GM18519 (cell line): Measurements from ENCODE around the gene SLC9A8.

Experiments
- ATAC-seq: cut with Tn5 transposase; IDR thresholded peaks from one replicate; pipeline ENCODE4 v1.9.1; 2021; ENCODE audit warnings: mild to moderate bottlenecking, moderate library complexity; ENCODE audit not compliant: unreplicated experiment, low FRiP score

Gene SLC9A8

DNA sequence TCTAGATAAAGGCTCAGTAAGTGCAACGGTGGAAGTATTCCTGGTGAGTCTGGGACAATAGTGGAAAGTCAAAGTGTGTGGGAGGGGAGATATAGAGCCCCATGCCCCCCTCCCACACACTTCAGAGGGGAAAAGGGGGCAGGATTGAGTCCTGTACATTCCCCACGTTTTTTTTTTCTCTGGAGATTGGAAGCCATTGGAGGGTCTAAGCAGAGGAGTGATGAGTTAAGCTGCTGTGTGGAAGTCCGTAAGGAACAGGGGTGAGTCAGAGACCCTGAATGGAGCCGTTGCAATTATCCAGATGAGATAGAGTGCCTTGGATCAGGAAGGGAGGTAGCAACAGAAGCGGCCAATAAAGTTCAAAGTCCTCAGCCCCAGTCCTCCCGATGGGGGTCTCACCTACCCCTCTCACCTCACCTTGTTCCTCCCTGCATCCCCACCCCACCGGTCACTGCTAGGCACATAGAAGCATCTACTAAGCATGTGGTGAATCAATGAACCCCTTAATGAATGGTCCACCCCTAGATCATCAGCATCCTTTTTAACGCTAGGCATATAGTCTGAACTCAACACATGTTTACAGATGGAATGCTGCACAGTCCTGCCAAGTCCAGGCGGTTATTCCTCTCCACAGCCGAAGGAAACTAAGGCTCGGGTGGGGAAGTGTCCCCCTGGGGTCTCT, 662 bp upstream of the SLC9A8 start:
- no peak for ATAC-seq

DNA sequence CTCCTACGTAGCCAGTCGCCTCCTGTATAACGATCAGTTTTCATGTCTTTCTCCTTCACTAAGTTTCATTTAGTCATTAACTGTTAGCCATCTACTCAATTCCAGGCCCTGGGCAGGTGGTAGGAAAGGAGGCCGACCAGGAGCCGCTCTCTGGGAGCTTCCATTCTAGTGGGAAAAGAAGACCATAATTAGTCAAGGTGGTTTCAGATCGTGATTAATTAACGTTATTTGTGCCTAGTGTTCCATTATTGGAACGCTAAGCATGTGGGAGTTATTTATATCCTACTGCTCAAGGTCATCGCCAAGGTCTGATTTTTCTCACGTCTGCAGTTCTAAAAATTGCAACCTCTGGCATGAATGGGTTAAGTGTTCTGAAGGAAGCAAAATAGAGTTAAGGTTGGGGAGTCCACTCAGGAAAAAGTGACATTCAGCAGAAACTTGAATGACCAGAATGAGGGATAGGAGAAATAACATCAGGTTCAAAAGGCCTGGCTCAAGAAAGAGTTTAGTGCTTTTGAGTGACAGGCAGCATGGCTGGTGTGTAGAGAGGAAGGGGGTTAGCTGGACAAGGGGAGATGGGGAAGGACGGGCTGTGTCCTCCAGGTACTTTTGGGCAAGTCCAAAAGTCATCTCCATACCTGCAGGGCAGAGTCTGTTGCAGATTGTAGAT, 812 bp downstream of the SLC9A8 start:
- ATAC-seq, result no peak

DNA sequence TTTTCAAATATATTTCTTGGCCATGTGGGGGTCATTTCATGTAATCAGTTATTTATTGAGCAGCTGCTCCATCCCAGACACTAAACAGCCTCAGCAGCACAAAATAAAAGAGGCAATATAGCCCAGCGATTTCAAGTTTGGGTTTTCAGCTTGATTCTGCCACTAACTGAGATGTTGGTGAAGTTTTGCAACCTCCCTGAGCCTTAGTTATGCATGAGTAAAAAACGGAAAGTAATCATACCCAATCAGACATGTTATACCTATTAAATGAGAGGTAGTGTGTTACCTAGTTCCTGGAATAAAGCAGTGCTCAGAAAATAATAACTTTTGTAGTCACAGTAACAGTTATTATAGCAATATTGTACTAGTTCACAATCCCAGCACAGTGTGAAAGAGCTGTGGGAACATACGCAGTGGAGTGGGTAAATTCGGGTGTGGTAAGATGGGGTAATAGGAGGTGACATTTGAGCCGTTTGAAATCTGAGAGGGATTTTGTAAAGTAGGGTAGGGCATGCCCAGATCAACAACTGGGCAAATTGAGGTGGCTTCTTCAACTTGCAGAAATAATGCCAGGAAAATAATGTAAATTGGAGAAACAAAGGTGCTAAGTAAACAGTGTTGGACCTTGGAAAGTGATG, 1.5 kb downstream of the SLC9A8 start:
- no peak for ATAC-seq

DNA sequence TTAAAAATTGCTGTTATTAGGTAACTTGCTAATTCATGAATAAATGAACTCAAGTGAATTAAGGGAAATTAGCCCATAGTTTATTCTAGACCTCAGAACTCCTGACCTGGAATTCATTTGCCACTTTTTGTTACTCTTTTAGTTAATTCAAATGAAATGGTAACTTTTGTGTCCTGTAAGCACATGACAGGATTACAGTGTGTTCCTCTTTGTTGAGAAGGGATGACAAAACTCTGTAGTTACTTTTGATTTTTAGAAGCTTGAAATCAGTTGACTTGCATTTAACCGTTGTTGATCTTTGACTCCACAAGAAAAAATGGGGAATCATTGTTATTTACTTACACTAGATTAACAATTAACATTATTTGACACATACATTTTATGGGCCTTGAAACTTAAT, 6.2 kb downstream of the SLC9A8 start:
- no peak for ATAC-seq

DNA sequence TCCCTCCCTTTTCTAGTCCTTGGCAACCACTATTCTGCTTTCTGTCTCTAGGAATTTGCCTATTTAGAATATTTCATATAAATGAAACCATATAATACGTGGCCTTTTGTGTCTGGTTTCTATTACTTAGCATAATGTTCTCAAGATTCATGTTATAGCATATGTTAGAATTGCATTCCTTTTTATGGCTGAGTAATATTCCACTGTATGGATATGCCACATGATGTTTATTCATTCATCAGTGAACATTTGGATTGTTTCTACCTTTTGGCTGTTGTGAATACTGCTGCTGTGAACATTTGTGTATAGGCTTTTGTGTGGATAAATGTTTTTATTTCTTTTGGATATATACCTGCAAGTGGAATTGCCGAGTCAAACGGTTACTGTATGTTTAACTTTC, 7.1 kb downstream of the SLC9A8 start:
- no peak for ATAC-seq

DNA sequence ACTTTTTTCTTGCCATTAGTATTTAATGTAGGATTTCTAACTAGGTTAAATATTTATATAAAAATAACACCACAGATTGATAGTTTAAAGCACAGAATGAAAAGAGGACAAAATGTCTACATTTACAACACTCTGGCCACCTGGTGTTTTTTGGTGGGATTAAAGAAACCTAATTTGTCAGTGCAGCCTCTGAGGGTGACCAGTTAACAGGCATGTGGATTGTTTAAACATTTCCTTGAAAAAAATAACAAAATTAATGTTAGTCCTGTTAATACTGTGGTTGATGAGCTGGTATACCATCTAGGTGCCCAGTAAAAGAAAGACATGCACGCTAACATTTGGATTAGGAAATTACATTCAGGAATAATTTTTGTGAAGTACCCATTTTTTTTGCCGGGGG, 8.8 kb downstream of the SLC9A8 start:
- ATAC-seq, result no peak

DNA sequence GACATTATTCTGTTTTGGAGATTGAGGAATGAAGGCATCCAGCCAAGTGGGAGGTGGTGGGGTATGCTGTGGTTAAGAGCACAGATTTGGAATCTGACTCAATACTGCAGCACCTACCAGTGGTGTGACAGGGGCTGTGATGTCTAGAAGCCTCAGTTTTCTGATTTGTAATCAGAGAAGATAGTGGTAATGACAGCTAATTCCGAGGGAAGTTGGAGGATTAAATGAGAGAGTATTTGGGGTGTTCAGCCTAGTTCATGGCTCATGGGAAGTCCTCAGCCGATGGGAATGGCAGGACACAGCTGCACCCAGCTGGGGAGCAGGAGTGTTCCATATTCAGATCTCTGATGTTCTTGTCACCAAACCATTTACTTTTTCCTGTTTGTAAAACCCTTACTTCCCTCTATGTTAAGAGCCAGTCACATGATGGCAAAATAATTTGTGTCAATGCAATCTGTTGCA, 9.3 kb downstream of the SLC9A8 start:
- ATAC-seq, result no peak

DNA sequence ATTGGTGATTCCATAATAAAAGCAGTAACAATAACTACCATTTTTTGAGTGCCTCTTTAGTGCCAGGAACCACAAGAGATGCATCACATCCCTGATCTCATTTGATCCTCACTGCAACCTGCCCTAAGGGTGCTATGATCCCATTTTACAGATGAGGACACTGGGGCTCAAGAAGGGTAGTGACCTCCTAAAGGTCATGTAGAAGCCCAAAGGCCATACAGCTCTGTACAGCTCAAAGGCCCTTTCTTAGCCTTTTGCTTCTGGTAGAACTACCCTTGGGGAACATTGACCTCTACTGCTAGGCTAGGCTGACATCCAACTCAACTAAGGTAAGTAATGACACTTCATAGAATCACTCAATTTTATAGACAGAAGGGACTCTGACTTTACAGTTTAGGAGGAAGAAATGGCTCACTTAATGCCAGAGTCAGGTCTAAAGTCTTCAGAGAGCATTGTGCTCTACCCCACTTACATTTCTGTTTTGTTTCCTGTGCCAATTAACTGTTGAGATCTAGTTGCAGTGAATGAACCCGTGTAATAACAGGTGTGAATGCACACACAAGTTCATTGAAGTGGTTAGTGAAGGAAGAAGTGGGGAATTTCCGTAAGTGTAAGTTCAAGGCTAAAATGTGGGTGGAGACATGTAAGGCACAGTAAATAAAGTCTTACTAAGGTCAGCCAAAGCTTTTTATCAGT, 10.7 kb downstream of the SLC9A8 start:
- ATAC-seq, result no peak

DNA sequence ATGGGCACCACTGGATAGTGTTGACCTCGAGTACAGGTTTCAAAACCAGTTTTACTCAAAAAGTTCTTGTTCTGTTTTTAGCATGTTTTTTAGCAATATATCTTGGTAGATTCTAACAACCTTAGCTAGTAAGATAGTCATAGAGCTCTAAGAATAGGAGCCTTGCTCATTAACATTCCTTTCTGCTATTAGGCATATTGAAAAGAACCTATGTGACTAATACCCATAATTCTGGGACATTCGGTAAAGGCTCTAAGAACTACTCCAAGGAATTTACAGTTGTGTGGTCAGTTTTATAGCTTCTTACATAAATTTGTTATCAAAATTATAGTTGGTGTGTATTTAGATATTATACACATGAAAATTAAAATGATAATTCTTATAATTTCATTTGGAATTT, 11.6 kb downstream of the SLC9A8 start:
- no peak for ATAC-seq

DNA sequence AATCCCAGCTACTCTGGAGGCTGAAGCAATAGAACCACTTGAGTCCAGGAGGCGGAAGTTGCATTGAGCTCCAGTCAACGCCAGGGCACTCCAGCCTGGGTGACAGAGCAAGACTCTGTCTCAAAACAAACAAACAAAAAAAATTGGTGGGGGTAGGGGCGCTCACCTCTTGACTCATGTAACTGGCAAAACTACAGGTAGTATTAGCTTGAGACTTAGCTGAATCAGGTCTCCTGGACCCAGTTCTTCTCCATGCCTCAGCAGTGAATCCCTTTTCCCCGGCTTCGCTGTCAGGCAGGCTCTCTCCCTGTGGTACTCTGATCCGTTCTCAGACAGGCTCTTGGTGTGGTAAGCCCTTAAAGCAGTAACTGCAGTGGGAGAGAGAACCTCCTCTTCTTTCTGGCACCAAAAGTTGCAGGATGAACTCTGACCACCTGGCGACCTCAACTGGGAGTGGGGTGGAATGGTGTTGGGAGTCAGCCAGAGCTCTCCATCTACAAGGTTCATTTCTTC, 12.9 kb downstream of the SLC9A8 start:
- ATAC-seq, result no peak

DNA sequence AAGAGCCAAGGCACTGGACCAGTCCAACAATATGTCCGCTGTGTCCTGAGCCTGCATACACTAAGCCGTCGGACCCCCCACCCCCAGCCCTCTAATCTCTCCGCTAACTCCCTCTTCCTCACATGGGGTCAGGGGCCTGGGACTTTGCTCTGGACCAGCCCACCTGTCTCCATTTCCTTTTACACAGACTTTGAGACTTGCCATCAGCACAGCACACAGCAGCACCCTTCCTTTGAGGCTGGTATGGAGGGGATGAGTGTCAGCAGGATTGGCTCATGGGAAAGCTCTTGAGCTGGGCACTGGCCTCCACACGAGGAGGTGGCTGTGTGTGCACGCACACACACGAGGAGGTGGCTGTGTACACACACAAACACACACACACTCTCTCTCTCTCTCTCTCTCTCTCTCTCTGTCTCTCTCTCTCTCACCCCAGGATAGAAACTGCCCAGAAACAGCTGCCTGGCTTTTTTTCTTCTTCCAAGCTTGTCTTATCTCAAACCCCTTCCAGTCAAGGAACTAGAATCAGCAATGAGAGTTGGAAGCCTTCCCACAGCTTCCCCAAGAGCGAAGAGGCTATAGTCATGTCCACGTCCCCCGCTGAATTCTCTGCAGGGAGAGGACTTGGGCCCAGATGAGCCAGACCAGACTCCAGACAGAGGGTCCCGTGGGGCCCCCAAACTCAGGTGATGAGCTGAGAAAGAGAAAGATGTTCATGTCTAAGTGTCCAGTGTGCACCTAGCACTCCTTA, 18.6 kb downstream of the SLC9A8 start:
- ATAC-seq, result no peak

DNA sequence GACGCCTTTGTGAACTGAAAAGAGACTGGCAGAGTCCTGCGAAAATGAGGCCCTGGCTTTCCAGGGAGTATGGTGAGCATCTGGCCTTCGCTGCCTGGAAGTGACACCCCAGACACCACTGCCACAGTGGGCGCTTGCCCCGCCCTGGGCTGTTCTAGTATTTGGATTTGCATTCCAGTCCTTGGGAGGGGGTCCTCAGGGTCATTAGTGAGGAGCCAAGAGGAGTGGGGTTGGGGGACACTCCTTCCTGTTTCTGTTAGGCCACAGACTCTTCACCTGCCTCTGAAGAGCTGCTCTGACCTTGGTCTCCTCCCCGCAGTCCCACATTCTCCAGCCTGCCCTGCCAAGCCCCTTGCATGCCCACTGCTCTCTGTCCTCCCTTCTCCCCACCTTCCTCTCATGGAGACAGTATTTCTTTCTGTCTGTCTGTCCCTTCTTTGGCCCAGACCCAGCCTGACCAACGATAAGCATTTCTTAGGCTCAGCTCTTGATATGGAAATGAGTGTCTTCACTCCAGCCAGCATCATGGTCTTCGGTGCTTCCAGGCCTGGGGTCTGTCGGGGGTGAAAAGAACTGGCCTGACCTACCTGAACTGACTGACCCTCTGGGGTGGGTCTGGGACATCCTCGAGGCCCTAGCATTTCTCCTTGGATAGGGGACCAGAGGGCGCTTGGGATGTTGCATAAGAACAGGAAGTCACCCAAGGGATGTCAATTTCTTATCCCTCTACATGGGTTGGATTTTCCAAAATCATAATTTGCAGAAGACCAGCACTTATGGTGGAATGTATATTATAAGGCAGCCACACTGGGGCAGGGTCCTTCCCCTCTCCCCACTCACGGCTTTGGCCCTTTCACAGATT, 19.4 kb downstream of the SLC9A8 start:
- ATAC-seq, result no peak

DNA sequence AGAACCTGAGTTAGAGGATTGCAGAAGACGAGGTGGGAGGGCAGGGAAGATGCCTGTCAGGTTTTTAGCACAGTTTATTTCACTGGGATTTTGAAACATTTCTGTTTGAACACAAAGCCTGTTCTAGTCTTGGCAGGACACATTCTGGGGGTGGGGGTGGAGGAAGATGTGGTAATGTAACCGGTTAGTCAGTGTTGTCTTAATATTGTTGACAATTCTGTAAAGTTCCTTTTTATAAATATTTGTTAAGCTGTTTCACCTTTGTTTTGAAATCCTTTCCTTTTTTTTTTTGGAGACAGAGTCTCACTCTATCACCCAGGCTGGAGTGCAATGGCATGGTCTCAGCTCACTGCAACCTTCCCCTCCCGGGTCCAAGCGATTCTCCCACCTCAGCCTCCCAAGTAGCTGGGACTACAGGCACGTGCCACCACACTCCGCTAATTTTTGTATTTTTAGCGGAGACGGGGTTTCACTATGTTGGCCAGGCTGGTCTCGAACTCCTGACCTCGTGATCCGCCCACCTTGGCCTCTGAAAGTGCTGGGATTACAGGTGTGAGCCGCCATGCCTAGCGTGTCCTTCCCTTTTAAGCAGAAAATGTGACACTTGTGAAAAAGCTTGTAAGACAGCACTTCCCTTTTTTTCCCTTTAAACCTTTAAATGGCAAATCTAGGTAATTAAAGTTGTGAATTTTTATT, 20.2 kb downstream of the SLC9A8 start:
- no peak for ATAC-seq

DNA sequence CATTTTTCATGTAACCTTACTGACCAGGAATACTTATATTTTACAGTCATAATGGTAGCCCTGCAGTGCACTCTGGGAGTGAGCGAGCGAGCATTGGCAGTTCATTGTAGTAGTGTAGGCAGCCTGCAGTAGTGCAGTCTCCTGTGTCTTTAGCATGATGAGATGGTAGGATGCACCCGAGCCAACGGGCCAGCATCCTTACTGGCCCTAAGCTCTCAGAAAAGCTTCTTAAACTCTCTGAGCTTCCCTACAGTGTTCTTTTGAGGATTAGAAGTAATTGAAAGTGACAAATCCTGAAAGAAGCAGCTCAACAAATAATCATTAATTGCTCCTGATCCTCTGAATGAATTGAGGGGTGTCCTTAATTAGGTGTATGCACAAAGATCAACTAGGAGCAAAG, 20.9 kb downstream of the SLC9A8 start:
- ATAC-seq, result no peak

DNA sequence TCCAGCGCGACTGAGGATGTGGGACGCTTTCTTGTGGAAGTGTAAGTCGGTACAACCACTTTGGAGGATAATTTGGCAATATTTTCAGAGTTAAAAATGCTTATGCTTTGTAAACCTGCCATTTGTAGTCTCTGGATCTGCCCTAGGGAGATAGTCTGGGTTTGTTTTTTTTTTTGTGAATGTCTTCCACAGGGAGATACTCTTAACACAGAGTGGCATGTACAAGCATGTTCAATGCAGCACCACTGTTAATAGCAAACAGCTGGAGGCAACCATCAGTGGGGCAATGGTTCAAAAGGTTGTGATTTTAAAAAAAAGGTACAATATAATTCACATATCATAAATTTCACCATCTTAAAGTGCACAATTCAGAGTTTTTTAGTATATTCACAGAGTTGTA, 22.4 kb downstream of the SLC9A8 start:
- no peak for ATAC-seq

DNA sequence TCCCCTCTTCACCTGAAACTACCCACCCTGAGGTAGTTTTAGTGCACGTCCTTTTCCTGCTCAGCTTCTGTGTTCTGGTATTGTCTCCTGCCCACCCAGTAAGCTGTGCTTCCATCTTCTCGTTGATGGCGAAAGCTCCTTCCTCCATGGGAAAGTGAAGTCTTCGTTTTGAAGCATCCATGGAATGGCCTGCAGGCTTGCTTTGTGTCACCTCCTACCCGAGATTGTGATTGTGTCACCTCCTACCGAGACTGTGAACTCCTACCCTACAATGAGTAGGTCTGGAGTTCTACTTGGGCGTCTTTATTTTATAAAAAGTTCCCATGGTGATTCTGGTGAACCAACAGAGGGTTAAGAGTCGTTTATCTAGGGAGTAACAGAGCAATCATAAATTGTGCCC, 25.9 kb downstream of the SLC9A8 start:
- no peak for ATAC-seq

DNA sequence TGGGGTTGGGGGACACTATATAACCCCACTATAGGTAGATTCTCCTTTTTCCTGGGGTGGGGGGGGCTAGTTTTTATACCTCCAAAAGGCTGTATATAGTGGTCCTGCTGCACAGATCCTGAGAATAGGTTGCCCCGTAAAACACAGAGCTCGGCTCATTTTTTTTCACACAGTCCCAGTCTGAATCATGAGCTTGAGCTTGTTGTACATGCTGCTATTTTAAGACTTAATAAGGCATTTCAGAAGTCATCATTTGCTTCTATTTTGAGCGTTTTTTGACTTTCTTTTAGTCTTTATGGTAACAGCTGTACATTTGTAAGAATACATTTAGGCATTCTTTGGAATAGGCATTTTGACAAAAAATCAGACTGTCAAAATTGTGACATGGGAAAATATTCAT, 30.5 kb downstream of the SLC9A8 start:
- no peak for ATAC-seq

DNA sequence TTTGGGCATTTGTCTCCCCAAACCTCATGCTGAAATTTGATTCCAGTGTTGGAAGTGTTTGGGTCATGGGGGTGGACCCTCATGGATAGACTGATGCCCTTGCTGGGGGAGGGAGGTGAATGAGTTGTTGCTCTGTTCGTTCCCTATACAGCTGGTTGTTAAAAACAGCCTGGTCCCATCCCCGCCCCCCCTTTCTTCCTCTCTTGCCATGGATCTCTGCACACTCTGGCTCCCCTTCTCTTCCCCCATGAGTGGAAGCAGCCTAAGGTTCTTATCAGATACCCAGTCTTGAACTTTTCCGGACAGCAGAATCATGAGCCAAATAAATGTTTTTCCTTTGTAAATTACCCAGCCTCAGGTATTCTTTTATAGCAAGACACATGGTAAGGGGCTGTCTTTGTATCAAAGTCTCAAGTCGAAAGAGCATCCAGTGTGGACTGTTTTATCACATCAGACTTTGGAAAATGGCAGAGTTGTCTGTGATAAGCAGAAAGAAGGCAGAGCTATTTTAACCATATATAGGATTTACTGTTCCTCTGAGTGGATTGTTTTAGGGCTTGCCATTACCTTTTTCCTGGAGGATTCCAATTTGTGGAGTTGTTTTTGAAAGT, 31.2 kb downstream of the SLC9A8 start:
- no peak for ATAC-seq
